Occipital lobe (tissue), 2 donors: ENCODE results near the gene AZIN2. TPM values are rescaled to one million over a fixed set of nuclear protein-coding genes. Genes with fewer than 3 reads are reported as not detected.
"Not testable (repeated sequence)": the region's sequence is repeated elsewhere in the genome, so short reads cannot be mapped to it uniquely, and the experiment has no call there.

Source experiments
- DNase-seq: peaks from one replicate; lab custom pipeline; 2025; lab: John Stamatoyannopoulos, UW
- total RNA-seq: library from RNA; depleted of rRNA; stranded (reverse); fragments of >200 nt; gene quantifications from one replicate; pipeline ENCODE4 v1.2.3, GENCODE V29; 2014

The AZIN2 gene
- total RNA-seq = 25.4 TPM

DNA sequence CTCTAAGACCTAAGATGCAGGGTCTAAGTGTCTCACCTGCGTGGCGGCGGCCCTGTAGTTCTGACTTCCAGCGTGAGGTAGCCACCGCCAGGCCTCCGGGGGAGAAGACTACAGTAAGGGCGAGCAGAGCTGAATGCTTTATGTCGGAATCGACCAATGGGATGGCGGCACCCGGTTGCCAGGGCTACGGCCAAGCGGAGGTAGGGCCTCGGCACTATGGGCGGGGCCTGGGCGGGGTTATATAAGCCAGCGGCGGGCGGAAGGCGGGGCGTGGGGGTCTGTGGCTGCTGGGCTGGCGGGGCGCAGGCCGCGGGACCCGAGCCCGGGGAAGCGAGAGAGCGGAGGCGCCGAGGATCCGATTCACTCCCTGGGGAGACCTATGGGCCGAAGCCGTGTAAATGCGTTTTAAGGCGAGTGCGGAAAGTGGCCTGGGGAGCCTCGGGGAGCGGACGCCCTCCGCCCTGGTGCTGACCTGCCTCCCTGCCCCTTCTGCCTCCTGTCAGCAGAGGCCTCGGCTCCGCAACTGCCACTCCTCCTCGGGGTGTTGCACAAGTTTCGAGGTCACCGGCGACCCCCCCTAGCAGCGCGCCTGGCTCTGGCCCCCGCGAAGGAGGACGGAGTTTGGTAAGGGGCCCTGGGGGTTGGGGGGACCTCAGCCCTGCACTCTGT, at the start of gene AZIN2:
AZIN2 (plus strand) TSS at position 269 of the 669 bp plus-strand sequence. CDS start 1,097 bp downstream, outside the sequence.
- peak; percentile 96 for DNase-seq

DNA sequence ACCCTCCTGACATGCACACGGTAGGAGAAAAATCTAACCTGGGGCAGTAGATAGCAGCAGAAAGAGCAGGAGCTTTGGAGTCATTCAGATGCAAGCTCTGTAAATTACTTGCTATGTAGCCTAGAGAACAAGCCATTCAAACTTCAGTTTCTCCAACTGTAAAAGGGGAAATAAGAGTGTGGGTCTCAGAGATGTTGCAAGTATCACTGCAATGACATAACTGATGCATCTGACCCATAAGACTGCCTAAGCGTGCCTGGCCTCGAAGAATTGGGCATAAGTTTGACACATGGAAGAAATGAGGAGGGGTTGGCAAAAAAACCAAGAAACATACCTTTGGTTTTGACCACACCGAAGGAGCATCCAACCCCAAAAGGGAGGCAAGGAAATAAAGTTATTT, 49.4 kb upstream of the AZIN2 start:
- DNase-seq = no peak

DNA sequence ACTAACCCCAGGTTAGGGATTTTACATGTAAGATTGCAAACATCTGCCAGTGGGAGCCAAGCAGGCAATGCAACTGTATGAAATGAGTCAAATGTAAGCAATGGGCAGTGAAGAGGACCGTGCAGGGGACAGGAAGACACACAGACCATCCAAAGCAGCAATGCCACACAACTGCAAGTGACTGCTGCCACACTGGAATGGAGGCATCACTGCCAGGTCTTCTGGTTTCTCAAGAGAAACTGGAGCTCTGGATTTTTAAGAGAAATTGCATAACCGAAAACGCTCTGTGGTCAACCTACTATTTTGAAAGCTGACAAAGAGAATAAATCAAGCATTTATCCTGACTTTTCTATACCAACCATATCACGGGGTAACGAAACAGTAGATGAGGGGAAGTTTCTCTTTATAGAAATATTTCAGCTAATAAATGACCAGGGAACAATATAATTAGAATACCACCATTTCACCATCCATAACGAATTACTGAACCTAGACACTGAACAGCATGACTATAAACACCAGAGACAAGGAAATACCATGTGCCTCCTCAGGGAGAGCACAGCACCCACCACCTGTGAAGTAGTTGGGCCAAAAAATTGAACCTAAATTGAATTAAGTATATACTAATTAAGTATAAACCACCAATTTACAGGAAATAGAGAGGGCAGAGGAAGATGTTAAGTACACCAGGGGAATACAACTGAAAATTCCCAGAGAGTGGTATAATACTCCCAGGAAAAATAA, 48.7 kb upstream of the AZIN2 start:
- DNase-seq = no peak

GRCh38 chr1:33036051-33036525, 44.9 kb upstream of the AZIN2 start:
- DNase-seq = no peak

GRCh38 chr1:33036526-33037503, 44.1 kb upstream of the AZIN2 start, which contains the start of gene AK2:
AK2 (minus strand) TSS chr1:33036883; CDS start chr1:33036828, 55 bp downstream.
- DNase-seq = peak; percentile 98

GRCh38 chr1:33039840-33040239, 41.1 kb upstream of the AZIN2 start:
- DNase-seq = no peak

DNA sequence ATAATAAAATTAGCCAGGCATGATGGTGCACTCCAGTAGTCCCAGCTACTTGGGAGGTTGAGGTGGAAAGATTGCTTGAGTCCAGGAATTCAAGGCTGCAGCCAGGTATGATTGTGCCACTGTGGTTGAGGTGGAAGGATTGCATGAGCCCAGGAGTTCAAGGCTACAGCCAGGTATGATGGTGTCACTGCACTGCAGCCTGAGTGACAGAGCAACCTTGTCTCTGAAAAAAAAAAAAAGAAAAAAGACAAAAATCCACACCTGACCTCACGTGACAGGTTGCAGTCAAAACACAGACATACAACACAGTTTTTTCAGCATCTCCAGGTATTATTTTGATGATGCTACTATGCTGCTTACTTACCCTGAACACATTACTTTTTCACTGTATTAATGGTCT, 39.9 kb upstream of the AZIN2 start:
- no peak for DNase-seq

DNA sequence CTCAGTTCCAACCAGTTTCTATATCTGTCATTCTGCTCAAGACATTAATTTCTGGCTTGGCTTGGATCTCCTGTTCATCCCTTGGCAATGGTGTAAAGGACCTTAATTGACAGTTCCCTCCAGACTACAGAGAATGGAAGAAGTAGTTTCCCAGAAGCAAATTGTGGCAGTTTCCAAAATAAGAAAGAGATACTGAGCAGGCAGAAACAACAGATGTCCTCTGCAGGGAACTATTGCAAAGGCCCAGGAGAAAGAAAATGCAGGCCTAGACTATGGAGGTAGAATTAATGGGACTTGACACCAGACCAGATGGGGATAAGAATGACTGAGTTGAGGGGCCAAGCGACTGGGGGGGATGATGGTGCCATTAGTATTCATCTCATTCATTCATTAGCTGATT, 38.1 kb upstream of the AZIN2 start:
- DNase-seq = no peak

- DNase-seq = no peak
Observed at GRCh38 chr1:33043267-33044092, 37.5 kb upstream of the AZIN2 start.

DNA sequence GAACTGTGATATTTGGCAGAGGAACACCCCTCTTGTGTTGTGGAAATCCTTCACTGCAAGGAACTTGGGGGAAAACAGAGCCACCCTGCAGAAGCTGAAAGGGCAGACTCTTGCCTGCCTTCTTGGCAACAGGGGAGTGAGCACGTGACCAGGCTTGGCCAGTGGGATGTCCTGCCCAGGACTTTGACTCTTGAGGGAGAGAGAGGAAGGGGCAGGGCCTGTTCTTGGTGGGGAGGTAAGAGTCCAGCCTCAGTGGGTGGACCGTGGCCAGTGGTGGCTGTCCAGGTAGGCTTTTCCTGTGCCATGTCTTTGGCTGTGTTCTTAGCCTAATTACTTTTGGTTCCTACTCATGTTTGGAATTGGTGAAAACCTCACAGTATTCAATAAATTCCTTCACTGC, 35.7 kb upstream of the AZIN2 start:
- DNase-seq = no peak

DNA sequence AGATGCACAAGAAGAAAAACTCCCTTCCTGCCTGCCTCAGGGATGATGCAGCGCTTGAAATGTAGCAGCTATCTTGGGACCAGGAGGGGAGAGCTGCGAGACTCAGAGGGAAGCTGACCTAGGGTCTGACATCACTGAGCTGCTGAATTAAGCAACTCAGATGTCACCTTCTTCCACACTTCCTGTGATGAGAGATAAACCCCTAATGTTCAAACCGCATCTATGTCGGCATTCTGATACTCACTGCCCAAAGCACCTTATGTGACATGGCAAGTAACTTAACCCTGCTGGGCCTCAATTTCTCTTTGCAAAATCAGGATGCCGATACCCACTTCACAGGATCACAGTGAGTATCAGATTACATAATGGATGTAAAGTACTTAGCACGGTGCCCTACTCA, 35.1 kb upstream of the AZIN2 start:
- no peak for DNase-seq

DNA sequence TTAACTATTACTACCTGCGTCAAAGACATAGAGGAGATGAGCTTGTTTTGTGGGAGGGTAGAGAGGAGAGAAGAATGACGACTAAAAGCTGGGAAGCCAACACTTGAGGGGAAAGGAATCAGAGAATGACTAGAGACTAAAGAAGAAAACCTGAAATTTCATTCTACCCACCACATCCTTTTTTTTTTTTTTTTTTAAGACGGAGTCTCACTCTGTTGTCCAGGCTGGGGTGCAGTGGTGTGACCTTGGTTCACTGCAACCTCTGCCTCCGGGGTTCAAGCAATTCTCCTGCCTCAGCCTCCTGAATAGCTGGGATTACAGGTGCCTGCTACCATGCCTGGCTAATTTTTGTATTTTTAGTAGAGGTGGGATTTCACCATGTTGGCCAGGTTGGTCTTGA, 34.7 kb upstream of the AZIN2 start:
- not testable (repeated sequence) for DNase-seq

DNA sequence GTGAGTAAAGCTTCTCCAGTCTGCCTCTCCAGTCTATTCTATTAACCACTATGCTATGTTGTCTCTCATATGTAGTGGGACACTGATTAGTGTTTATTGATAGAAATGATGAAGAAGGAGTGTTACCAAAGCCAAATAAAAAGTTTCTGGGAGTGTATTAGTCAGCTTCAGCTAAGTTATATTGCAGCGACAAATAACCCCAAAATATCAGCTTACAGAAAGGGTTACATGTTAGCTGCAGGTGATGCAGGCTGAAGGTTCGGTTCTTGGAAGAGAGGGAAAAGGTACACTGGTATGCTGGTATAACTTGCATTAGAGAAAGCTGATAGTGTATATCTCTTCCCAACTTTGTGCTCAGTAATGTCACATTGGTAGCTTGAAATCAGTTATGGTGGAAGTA, 33.7 kb upstream of the AZIN2 start:
- DNase-seq = no peak

GRCh38 chr1:33047839-33048305, 33.1 kb upstream of the AZIN2 start:
- DNase-seq = no peak

DNA sequence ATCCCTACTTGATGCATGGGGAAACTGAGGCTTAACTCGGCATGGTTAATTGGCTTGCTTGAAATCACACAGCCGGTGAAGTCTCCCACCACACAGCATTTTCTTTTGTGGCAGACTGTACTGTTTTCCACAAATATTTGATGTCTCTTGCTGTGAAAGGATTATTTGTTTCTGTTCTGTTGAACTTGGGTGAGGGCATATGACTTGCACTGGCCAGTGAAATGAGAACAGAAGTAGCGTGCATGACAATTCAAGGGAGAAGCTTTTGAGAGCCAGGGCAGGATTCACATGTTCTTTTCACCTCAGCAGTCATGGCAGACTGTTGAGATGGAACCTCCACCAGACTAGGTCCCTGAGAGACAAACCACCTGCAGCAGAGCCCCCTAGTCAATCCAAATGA, 32.5 kb upstream of the AZIN2 start:
- no peak for DNase-seq

DNA sequence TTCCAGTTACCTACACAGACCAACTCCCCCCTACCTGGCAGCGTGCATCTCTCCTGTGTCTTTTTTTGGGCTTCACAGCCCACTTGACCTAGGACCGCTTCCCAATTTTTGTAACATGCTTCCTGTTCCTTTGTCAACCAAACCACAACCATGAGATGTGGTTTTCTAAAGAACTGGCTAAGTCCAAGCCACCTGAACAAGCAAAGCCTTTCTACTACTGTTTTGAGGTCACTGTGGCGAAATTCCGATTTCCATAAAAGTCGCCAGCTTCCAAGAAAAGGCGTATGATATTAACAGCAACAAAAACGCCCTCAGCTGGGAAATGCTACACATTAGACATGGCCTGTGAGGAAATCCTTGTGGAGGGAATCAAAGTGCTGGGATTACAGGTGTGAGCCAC, 31.6 kb upstream of the AZIN2 start:
- no peak for DNase-seq

DNA sequence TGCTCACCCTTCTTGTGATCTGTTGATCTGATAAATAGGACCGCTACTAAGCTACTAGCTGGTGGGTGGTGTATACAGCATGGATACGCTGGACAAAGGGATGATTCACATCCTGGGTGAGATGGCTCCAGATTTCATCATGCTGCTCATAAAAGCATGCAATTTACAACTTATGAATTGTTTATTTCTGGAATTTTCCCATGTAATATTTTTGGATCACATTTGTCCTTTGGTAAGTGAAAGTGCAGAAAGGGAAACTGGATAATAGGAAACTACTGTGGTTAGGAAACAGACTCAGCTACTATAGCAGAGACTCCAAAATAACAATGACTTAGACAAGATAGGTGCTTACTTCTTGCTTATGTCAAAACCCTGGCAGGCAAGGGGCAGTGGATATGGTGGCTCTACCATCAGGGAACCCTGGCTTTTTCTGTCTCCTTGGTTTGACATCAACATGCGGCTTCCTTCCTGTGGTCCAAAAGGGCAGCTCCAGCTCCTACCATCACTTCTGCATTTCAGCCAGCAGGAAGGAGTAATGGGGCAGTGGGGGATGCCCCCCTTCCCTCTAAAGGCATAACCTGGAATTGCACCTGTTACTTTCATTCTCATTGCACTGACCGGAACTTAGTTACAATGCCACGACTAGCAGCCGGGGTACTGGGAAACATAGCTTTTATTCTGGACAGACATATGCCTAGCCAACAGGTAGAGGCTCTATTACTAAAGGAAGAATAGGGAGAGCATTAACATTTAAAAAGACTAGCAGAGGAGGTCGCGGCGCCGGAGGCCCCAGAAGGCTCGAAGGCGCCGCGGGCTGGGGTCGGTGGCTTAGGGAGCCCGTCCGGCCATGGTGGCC, 30.5 kb upstream of the AZIN2 start:
- no peak for DNase-seq

GRCh38 chr1:33055210-33056008, 25.5 kb upstream of the AZIN2 start:
- no peak for DNase-seq

- no peak for DNase-seq
Observed at GRCh38 chr1:33056426-33056825, 24.5 kb upstream of the AZIN2 start.
